ENCODE results near the gene BTD.
A peak's percentile ranks its signal among the peaks of the same experiment; 100 is the strongest.
"Not testable (repeated sequence)": the region's sequence is repeated elsewhere in the genome, so short reads cannot be mapped to it uniquely, and the experiment has no call there.

BTD gene

GRCh38 chr3:15601399-15602145 lies at the start of gene BTD, which contains the start of gene HACL1:
BTD (plus strand) TSS chr3:15601745; CDS start chr3:15635440, 33,695 bp downstream.
HACL1 (minus strand) TSS chr3:15601569; CDS start chr3:15601463, 106 bp downstream.
- peak; percentile 100 for DNase-seq

- no peak for DNase-seq
These were observed 49.6 kb upstream of the BTD start for GRCh38 chr3:15551902-15552301.

- no peak for DNase-seq
These were observed 47.8 kb upstream of the BTD start for GRCh38 chr3:15553749-15554148.

- DNase-seq, result no peak
These were observed 45.0 kb upstream of the BTD start for GRCh38 chr3:15556512-15556911.

- peak; percentile 69 for DNase-seq
These were observed 44.0 kb upstream of the BTD start for GRCh38 chr3:15557511-15557946.

- DNase-seq, result no peak
These were observed 43.0 kb upstream of the BTD start for GRCh38 chr3:15558581-15558980.

- DNase-seq, result no peak
These were observed 39.0 kb upstream of the BTD start for GRCh38 chr3:15562560-15562959.

- DNase-seq, result no peak
These were observed 38.4 kb upstream of the BTD start for GRCh38 chr3:15563190-15563589.

- DNase-seq, result no peak
These were observed 29.4 kb upstream of the BTD start for GRCh38 chr3:15572138-15572537.

GRCh38 chr3:15575446-15575845 lies 26.1 kb upstream of the BTD start:
- no peak for DNase-seq

- DNase-seq, result no peak
These were observed 25.1 kb upstream of the BTD start for GRCh38 chr3:15576475-15576874.

- no peak for DNase-seq
These were observed 23.2 kb upstream of the BTD start for GRCh38 chr3:15578289-15578867.

- peak; percentile 60 for DNase-seq
These were observed 22.5 kb upstream of the BTD start for GRCh38 chr3:15579051-15579450.

- DNase-seq, result no peak
These were observed 19.8 kb upstream of the BTD start for GRCh38 chr3:15581471-15582394.

- DNase-seq, result peak; percentile 5
These were observed 16.3 kb upstream of the BTD start for GRCh38 chr3:15585111-15585845.

- no peak for DNase-seq
These were observed 10.3 kb upstream of the BTD start for GRCh38 chr3:15591242-15591641.

GRCh38 chr3:15591928-15592327 lies 9.6 kb upstream of the BTD start:
- no peak for DNase-seq

GRCh38 chr3:15592968-15593367 lies 8.6 kb upstream of the BTD start:
- DNase-seq, result no peak

- no peak for DNase-seq
These were observed 5.6 kb upstream of the BTD start for GRCh38 chr3:15595955-15596354.

GRCh38 chr3:15601046-15601398 lies 523 bp upstream of the BTD start:
- DNase-seq, result no peak

GRCh38 chr3:15602146-15602536 lies 596 bp downstream of the BTD start:
- DNase-seq, result no peak

- DNase-seq, result not testable (repeated sequence)
These were observed 1.3 kb downstream of the BTD start for GRCh38 chr3:15602816-15603215.

GRCh38 chr3:15604584-15604983 lies 3.0 kb downstream of the BTD start:
- not testable (repeated sequence) for DNase-seq

Measured in fibroblast of skin of right biceps (primary cell).